Transverse colon (tissue), 3 donors: ENCODE measurements around the gene ASGR1.

Experiments
- POLR2A ChIP-seq: fragments of 450-650 bp; IDR thresholded peaks from one replicate; pipeline ENCODE4 v1.6.1; 2016; ENCODE audit warnings: antibody characterized with exemption, mild to moderate bottlenecking, moderate library complexity
- TF ChIP-seq, protein P1 (sequence below), 5 experiments: fragments of 200-600 bp in 3 of 5; fragments of 450-650 bp in 2 of 5; sonication (generic) in 3 of 5; IDR thresholded peaks; 1 replicate in 2 of 5; 2 replicates in 3 of 5; pipeline ENCODE4 v1.5.1; 2016 to 2017; ENCODE audit warnings: antibody characterized with exemption in 5 of 5, inconsistent platforms in 3 of 5, mild to moderate bottlenecking in 2 of 5, moderate library complexity in 1 of 5

DNA sequence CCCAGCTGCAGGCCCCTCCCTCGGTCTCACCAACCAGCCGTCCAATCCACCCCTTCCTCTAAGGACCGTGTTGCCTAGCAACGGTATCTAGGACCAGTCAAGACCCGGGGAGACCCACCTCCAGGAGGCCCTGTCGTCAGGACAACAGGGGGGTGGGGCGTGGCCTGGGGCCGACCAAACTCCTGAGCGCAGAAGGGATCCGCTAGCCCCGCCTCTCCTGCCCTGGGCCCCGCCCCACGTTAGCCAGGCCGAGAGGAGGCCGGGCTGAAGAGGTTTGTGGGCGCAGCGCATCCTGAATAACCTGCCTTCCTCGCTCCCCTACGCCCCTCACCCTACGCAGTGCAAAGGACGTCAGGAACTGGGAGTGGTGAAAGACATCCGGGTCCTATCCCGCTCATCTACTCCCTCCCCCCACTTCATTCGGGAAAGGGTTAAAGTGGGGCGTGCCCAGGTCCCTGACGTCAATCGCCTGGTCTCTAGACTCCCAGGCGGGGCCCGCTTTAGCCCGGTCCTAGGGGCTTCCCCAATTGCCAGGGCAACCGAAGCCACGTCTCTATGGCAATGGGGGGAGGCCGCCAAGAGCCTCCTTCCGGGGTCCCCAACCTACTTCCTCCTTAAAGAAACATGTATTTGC is 25.8 kb upstream of the ASGR1 start:
- TF ChIP-seq POLR2A, result no peak
- TF ChIP-seq, protein P1, sequence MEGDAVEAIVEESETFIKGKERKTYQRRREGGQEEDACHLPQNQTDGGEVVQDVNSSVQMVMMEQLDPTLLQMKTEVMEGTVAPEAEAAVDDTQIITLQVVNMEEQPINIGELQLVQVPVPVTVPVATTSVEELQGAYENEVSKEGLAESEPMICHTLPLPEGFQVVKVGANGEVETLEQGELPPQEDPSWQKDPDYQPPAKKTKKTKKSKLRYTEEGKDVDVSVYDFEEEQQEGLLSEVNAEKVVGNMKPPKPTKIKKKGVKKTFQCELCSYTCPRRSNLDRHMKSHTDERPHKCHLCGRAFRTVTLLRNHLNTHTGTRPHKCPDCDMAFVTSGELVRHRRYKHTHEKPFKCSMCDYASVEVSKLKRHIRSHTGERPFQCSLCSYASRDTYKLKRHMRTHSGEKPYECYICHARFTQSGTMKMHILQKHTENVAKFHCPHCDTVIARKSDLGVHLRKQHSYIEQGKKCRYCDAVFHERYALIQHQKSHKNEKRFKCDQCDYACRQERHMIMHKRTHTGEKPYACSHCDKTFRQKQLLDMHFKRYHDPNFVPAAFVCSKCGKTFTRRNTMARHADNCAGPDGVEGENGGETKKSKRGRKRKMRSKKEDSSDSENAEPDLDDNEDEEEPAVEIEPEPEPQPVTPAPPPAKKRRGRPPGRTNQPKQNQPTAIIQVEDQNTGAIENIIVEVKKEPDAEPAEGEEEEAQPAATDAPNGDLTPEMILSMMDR (IDR thresholded peaks at IDR 0.05), result no peak
